A673 (cell line): ENCODE measurements around the gene CDON.

Source experiments
- EZH2 ChIP-seq: fragments of 200-600 bp; sonication (generic); IDR thresholded peaks from 2 replicates; pipeline ENCODE4 v1.6.1; 2017; ENCODE audit warnings: borderline replicate concordance, low read depth, mild to moderate bottlenecking, mixed read lengths, antibody characterized with exemption, low read length; ENCODE audit not compliant: poor library complexity, severe bottlenecking
- TF ChIP-seq, protein P1 (sequence below): fragments of 300-800, 200-600 bp; sonication (generic); conservative IDR thresholded peaks from 2 replicates; pipeline ENCODE4 v1.5.1; 2017; ENCODE audit warnings: low read depth, mild to moderate bottlenecking, antibody characterized with exemption, low read length, moderate library complexity, mixed read lengths

DNA sequence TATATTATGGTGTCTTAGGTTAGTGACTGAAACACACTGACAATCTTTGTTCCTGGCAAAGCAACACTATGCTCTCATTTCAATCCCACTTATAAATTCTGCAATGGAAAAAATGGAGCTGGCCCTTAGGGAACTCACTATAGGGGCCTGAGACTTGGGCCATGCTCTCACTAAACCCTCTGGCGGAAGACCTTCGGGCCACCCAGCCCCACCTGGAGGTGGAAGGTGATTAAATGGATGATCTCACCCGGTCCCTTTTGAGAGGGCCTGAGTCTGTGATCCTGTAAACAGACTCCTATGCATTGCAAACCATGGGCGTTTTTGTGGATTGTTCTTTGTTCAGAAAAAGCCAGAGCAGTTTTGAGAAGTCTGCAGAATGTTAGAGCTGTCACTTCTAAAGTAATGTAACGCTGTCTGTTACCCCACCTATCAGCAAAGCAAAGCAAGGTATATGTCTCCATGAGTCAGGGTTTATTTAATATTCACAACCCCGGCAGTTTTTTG is 17.0 kb upstream of the CDON start:
- TF ChIP-seq, protein P1, sequence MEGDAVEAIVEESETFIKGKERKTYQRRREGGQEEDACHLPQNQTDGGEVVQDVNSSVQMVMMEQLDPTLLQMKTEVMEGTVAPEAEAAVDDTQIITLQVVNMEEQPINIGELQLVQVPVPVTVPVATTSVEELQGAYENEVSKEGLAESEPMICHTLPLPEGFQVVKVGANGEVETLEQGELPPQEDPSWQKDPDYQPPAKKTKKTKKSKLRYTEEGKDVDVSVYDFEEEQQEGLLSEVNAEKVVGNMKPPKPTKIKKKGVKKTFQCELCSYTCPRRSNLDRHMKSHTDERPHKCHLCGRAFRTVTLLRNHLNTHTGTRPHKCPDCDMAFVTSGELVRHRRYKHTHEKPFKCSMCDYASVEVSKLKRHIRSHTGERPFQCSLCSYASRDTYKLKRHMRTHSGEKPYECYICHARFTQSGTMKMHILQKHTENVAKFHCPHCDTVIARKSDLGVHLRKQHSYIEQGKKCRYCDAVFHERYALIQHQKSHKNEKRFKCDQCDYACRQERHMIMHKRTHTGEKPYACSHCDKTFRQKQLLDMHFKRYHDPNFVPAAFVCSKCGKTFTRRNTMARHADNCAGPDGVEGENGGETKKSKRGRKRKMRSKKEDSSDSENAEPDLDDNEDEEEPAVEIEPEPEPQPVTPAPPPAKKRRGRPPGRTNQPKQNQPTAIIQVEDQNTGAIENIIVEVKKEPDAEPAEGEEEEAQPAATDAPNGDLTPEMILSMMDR, result no peak
- TF ChIP-seq EZH2, result no peak
